Esophagus muscularis mucosa (tissue), 4 donors: Measurements from ENCODE around the gene YEATS4. TPM values are rescaled to one million over a fixed set of nuclear protein-coding genes. Genes with fewer than 3 reads are reported as not detected.
A peak's percentile ranks its signal among the peaks of the same experiment; 100 is the strongest.

ENCODE experiments used
- DNase-seq: peaks from one replicate; pipeline ENCODE4 v3.0.0-alpha.2; 2017; ENCODE audit errors: extremely low spot score
- H3K27ac ChIP-seq, 4 donors: fragments of 200-600 bp; sonication (generic); replicated peaks in 1 of 4; 1 replicate in 3 of 4; 2 replicates in 1 of 4; pipeline ENCODE4 v1.5.1; 2016 to 2019; ENCODE audit warnings: mild to moderate bottlenecking in 1 of 4
- H3K27me3 ChIP-seq, 4 donors: fragments of 200-600 bp; sonication (generic); one replicate each; pipeline versions ENCODE4 v1.5.1 to v1.6.0; 2016 to 2019
- H3K36me3 ChIP-seq, 4 donors: fragments of 200-600 bp; sonication (generic); one replicate each; pipeline ENCODE4 v1.5.1; 2016 to 2019
- H3K4me1 ChIP-seq, 4 donors: fragments of 200-600 bp; sonication (generic); one replicate each; pipeline ENCODE4 v1.5.1; 2016 to 2019
- H3K4me3 ChIP-seq, 4 donors: fragments of 200-600 bp; sonication (generic); 1 replicate in 2 of 4; 2 replicates in 2 of 4; pipeline ENCODE4 v1.5.1; 2016 to 2019; ENCODE audit warnings: mild to moderate bottlenecking in 4 of 4, moderate library complexity in 1 of 4
- H3K9me3 ChIP-seq, 4 donors: fragments of 200-600 bp; sonication (generic); 1 replicate in 3 of 4; 2 replicates in 1 of 4; pipeline ENCODE4 v1.5.1; 2016 to 2019
- CTCF ChIP-seq, 3 experiments: fragments of 200-600 bp in 2 of 3; fragments of 450-650 bp in 1 of 3; sonication (generic) in 2 of 3; IDR thresholded peaks; one replicate each; pipeline ENCODE4 v1.5.1; 2017 to 2019; ENCODE audit warnings: antibody characterized with exemption in 3 of 3, mild to moderate bottlenecking in 2 of 3, moderate library complexity in 1 of 3
- EP300 ChIP-seq: sonication (generic); formaldehyde crosslinking; IDR thresholded peaks from one replicate; pipeline ENCODE4 v1.6.1; 2017; ENCODE audit warnings: antibody characterized with exemption
- POLR2A ChIP-seq: fragments of 450-650 bp; IDR thresholded peaks from one replicate; pipeline ENCODE4 v1.6.1; 2017; ENCODE audit warnings: antibody characterized with exemption, moderate library complexity, mild to moderate bottlenecking, low read depth
- POLR2AphosphoS5 ChIP-seq, 2 donors: sonication (generic); formaldehyde crosslinking; IDR thresholded peaks; one replicate each; pipeline ENCODE4 v1.6.1; 2017; ENCODE audit warnings: antibody characterized with exemption in 2 of 2
- WGBS: methylation state at CpG from one replicate; pipeline ENCODE4 v1.1.5; 2018; 5-methylcytosine and 5-hydroxymethylcytosine counted together
- intact Hi-C: fragments of 100-400 bp; cut with DNase I; formaldehyde crosslinking; loops from one replicate; pipeline ENCODE4 v1.15.1; 2023
- total RNA-seq, 4 donors: library from RNA; depleted of rRNA; stranded (reverse); fragments of >200 nt; gene quantifications; one replicate each; pipeline versions ENCODE4 v1.1.0 to v1.2.1, GENCODE V29; 2016

YEATS4 gene
- total RNA-seq, 4 donors from 2014 or later, result 5.7 to 17.6 (median 11.5) TPM

DNA sequence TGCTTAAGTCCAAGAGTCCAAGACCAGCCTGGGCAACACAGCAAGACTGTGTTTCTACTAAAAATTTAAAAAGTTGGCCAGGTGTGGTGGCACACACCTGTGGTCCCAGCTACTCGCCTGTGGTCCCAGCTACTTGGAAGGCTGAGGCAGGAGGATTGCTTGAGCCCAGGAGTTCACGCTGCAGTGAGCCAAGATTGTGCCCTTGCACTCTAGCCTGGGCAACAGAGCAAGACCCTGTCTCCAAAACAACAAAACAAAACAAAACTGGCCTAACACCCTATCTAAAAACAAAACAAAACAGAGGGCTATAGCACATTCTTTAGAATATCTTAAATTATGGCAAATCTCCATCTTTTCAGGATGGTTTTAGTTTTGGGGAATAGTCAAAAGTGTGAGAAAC, 14.5 kb upstream of the YEATS4 start:
- 90% methylated on average over 2 of the region's 2 CpGs for WGBS
- intact Hi-C loops, result no loop called here

DNA sequence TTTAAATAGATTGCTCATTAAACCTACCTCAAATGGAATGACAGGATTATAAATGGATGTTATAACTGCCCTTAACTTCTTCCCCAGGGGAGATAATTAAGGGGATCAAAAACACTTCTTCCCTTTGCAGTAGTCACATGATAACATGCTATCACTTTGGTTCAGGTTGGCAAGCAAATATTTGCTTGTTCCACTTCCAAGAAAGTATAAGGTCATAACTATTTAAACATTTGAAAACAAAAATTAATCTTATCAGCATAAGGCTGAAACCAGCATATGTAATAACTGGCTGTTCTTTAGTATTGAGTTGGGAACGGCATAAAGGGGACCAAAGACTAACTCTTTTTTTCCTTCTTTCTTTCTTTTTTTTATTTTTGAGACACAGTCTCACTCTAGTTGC, 13.8 kb upstream of the YEATS4 start:
- no peak overlapping the region for H3K4me3 ChIP-seq
- intact Hi-C loops, result no loop called here
- no peak overlapping the region for H3K27ac ChIP-seq
- no peaks in the 10 kb centered on the region for H3K9me3 ChIP-seq
- H3K27me3 ChIP-seq, result peaks cover 0 to 14% (median 0%) of the 10 kb centered on the region in 4 donors
- H3K4me1 ChIP-seq, result no peaks in the 10 kb centered on the region
- 84% methylated on average over 1 of the region's 1 CpG for WGBS
- no peak for TF ChIP-seq POLR2A
- no peak for TF ChIP-seq EP300
- no peak for TF ChIP-seq CTCF (IDR thresholded peaks at IDR 0.05)
- TF ChIP-seq POLR2AphosphoS5 (IDR thresholded peaks at IDR 0.05), result no peak
- no peaks in the 10 kb centered on the region for H3K36me3 ChIP-seq
- DNase-seq, result no peak

More for the DNA sequence above, 14.5 kb upstream of the YEATS4 start:
- H3K4me1 ChIP-seq, result no peaks in the 10 kb centered on the region
- no peaks in the 10 kb centered on the region for H3K9me3 ChIP-seq
- H3K4me3 ChIP-seq, result no peak overlapping the region
- TF ChIP-seq EP300 (no peak), POLR2A (no peak), CTCF (IDR thresholded peaks at IDR 0.05) (no peak), POLR2AphosphoS5 (IDR thresholded peaks at IDR 0.05) (no peak)
- H3K36me3 ChIP-seq, result no peaks in the 10 kb centered on the region
- DNase-seq, result no peak
- H3K27ac ChIP-seq, result no peak overlapping the region
- peaks cover 0 to 14% (median 0%) of the 10 kb centered on the region in 4 donors for H3K27me3 ChIP-seq

DNA sequence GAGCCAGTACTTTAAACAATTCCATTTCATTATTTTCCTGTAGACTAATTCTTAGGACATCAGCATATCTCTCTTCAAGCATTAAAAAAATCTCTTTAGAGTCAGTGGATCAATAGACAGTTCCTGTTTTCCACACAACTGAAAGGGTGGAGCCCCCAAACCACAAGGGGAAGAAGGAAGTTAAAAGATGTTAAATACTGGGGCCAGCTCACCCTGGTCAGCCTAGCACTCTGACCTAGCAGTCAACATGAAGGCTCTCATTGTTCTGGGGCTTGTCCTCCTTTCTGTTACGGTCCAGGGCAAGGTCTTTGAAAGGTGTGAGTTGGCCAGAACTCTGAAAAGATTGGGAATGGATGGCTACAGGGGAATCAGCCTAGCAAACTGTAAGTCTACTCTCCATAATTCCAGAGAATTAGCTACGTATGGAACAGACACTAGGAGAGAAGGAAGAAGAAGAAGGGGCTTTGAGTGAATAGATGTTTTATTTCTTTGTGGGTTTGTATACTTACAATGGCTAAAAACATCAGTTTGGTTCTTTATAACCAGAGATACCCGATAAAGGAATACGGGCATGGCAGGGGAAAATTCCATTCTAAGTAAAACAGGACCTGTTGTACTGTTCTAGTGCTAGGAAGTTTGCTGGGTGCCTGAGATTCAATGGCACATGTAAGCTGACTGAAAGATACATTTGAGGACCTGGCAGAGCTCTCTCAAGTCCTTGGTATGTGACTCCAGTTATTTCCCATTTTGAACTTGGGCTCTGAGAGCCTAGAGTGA, 11.2 kb upstream of the YEATS4 start, which contains the start of gene LYZ:
Gene LYZ, plus strand, starts transcription at position 220 of the 777 bp plus-strand sequence. Its CDS starts 28 bp downstream, at position 248.
- no peak within 1 kb of the TSS for H3K27ac ChIP-seq
- intact Hi-C loops, result no loop called here
- TF ChIP-seq EP300 (no peak), POLR2AphosphoS5 (IDR thresholded peaks at IDR 0.05) (peak in 1 of 2 donors; percentile 21)

DNA sequence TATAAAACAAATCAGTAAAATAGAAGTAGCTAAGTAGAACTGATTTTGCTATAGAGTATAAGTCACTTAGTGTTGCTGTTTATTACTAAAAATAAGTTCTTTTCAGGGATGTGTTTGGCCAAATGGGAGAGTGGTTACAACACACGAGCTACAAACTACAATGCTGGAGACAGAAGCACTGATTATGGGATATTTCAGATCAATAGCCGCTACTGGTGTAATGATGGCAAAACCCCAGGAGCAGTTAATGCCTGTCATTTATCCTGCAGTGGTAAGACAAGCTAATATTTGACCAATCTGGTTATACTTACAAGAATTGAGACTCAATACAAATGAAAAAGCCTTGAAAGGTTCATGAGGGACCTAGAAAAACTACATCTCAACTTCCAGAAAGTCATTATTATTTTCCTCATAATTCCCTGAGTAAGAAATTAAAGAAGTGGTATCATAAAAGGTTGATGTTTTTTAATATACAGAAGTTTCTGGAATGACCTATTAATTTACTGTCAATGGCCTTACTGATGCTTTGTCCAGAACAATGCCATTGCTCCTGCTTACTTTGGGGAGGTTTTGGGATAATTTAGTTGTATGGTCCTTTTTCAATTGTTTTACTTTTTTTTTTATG, 9.4 kb upstream of the YEATS4 start:
- TF ChIP-seq CTCF (IDR thresholded peaks at IDR 0.05), result no peak
- no peak for TF ChIP-seq EP300
- TF ChIP-seq POLR2AphosphoS5 (IDR thresholded peaks at IDR 0.05), result no peak
- no peak for TF ChIP-seq POLR2A
- no peak overlapping the region for H3K4me3 ChIP-seq

More for the DNA sequence above, 11.2 kb upstream of the YEATS4 start, which contains the start of gene LYZ:
- Histone ChIP-seq H3K4me3 (peak within 1 kb of the TSS in 2 of 4 donors; percentile 17 to 37), H3K27me3 (peaks cover 0 to 10% (median 0%) of the 10 kb centered on the region in 4 donors), H3K9me3 (no peaks in the 10 kb centered on the region), H3K4me1 (no peaks in the 10 kb centered on the region), H3K36me3 (no peaks in the 10 kb centered on the region)
- DNase-seq, result no peak
- 77% methylated on average over 4 of the region's 4 CpGs for WGBS

GRCh38 chr12:69350777-69351176, 8.8 kb upstream of the YEATS4 start:
- no peak overlapping the region for H3K27ac ChIP-seq
- H3K27me3 ChIP-seq, result no peaks in the 10 kb centered on the region
- TF ChIP-seq EP300 (no peak), POLR2AphosphoS5 (IDR thresholded peaks at IDR 0.05) (no peak), POLR2A (no peak), CTCF (IDR thresholded peaks at IDR 0.05) (no peak)
- no peaks in the 10 kb centered on the region for H3K36me3 ChIP-seq
- H3K4me1 ChIP-seq, result no peaks in the 10 kb centered on the region
- intact Hi-C loops, result no loop called here
- 94% methylated on average over 1 of the region's 1 CpG for WGBS
- H3K9me3 ChIP-seq, result no peaks in the 10 kb centered on the region
- no peak overlapping the region for H3K4me3 ChIP-seq
- DNase-seq, result no peak

More for the DNA sequence above, 9.4 kb upstream of the YEATS4 start:
- H3K4me1 ChIP-seq, result no peaks in the 10 kb centered on the region
- H3K36me3 ChIP-seq, result no peaks in the 10 kb centered on the region
- no peaks in the 10 kb centered on the region for H3K9me3 ChIP-seq
- H3K27me3 ChIP-seq, result peaks cover 0 to under 1% (median 0%) of the 10 kb centered on the region in 4 donors
- H3K27ac ChIP-seq, result no peak overlapping the region
- WGBS, result 77% methylated on average over 2 of the region's 2 CpGs
- intact Hi-C loops, result no loop called here
- DNase-seq, result no peak
